DMS153 (cell line): ENCODE data around the gene GRAMD2A.
"Not testable (repeated sequence)": the region's sequence is repeated elsewhere in the genome, so short reads cannot be mapped to it uniquely, and the experiment has no call there.

Experiments
- DNase-seq: peaks from one replicate; lab custom pipeline; 2025; lab: John Stamatoyannopoulos, UW

Gene GRAMD2A

DNA sequence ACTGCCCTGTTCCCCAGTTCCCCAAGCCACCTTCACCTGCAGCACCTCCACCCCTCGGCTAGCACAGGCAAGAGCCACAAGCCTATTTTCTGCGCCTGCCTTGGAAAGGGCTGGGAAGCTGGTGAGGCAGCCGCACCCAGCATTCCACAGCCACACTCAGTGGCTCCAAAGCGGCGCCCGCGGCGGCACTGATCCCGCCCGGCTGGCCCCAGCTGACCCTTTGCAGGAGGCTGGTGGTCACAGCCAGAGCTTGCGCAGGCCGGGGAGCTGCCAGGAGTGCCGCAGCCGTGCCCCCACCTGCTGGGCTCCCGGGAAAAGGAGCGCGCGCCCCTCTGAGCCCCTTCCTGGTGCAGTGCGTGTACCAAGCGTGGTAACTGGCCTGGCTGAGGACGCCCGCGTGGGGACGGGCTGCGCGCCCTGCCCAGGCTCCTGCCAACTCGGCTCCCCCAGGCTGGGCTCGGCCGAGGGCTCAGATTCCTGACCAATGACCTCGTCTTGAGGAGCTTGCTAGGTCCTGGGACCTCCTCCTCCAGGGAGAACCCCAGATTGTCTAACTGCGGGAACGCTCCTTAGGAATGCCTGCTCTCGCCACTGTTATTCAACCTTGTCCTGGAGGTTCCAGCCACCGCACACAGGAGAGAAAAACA is 13.3 kb downstream of the GRAMD2A start:
- no peak for DNase-seq

DNA sequence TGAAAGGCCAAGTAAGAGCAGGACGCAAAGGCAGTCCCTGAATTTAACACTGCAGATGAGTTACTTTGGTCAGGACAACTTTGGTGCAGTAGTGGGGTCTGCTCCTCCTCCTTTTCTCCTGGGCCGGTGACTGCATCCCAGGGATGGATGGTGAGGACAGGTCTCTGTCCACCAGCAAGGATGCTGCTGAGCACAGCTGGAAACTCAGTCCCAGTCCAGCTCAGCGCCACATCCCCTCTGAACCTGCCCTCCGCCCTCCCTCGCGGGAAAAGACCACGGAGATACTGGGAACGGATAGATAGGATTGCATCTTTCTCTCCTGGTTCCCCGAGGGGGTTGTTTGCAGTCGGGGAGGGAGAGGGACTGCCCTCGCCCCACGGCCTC is 13.8 kb downstream of the GRAMD2A start:
- DNase-seq: no peak

DNA sequence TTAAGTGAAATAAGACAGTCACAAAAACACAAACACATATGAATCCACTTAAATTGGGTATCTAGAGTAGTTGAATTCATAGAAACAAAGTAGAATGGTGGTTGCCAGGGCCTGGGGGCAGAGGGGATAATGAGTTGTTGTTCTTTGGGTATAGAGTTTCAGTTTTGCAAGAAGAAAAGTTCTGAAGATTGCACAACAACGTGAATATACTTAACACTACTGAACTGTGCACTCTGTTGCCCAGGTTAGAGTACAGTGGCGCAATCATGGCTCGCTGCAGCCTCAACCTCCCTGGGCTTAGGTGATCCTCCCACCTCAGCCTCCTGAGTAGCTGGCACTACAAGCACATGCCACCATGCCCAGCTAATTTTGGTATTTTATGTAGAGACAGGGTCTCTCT is 14.9 kb downstream of the GRAMD2A start:
- no peak for DNase-seq

DNA sequence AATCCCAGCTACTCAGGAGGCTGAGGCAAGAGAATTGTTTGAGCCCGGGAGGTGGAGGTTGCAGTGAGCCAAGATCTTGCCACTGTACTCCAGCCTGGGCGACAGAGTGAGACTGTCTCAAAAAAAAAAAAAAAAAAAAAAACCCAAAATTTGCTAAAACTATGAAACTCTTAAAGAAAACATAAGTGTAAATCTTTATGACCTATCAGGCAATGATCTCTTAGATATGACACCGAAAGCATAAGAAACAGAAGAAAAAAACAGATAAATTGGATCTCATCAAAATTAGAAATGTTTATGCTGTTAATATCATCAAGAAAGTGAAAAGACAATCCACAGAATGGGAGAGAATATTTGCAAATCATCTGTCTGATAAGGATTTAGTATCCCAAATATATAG is 15.3 kb downstream of the GRAMD2A start:
- no peak for DNase-seq

DNA sequence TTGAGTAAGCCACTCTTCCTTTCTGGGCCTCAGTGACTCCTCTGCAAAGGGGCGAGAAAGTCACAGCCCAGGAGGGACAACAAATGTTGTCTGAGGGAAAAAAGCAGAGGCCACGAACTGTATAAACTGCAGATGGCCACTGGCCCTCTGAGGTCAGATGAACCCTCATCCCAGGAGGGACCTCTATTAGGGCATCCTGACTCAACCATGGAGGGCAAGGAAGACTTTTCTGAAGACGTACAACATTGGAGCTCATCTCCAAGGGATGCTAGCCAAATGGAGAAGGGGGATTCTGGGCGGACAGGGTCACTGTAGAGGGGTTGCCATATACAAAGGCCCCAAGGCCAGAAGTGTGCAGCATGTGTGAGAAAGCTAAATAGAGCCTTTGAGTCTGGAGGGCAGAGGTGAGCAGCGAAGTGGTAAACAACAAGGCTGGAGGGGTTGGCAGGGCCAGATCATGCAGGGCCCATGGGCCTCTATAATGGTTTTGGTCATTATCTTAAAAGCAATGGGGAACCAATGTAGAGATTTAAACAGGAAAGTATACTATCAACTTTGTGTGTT is 16.7 kb downstream of the GRAMD2A start:
- DNase-seq: no peak

DNA sequence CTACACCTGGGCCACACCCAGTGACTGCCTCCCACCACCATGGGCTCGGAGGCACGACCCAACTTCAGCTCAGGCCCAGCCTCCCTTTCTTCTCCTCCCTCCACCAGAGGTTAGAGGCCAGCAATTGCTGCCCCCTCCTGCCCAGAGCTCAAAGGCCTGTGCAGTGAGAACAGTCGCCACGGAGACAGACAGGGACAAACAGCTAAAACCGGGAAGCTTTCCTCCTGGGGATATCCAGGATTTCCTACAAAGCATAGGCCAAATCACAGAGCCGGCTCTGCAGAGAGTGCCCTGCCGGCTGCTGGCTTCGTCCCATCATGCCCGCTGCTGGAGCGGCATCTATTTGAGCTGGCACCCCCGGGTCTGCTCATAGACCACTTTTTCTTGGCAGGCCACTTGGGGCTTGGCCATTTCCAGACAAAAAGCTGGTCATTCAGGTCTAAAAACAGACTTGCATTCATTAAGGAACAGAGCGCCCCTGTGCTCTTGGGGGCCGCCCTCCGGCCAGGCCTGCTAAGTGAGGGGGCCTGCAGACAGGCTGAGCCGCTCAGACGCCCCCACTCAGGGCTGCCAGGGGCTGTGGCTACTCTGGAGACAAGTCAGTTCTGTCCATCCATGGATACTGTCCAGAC is 17.5 kb downstream of the GRAMD2A start:
- DNase-seq: no peak

DNA sequence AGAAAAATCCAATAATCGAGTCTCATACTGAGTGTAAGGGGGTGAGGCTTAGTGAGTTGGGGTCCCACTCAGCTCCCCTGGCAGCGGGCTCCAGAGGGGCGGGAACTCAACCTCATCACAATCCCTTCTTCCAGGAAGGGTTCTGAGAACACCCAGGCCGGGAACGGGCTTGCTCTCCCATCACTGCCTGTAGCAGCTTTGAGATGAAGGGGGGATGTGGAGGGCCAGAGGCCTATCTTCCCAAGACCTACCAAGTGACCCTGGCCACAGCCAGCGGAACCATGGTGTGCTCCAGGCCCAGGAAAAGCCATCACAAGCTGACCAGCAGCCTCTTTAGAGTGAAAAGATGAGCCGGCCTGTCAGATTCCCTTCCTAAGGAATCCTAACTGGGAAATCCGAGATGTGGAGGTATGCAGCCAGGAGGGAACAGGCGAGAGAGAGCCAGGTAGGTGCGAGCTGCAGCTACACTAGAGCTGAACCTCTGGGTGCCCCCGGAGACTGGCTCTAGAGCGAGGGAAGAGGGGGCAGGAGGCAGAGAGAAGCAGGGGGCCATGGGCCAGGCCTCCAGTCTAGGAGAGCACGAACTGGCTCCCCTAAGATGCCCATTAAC is 18.5 kb downstream of the GRAMD2A start:
- no peak for DNase-seq

DNA sequence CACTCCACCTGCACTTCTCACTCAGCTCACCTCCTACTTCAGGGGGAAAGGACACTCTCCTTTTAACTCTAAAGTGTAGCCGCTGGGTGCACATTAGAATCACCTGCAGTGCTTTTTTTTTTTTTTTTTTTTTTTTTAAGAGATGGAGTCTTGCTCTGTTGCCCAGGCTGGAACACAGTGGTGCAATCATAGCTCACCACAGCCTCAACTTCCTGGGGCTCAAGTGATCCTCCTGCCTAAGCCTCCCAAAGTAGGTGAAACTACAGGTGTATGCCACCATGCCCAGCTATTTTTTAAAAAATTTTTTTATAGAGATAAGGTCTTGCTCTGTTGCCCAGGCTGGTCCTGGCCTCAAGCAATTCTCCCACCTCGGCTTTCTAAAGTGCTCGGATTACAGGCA is 20.8 kb downstream of the GRAMD2A start:
- no peak for DNase-seq

DNA sequence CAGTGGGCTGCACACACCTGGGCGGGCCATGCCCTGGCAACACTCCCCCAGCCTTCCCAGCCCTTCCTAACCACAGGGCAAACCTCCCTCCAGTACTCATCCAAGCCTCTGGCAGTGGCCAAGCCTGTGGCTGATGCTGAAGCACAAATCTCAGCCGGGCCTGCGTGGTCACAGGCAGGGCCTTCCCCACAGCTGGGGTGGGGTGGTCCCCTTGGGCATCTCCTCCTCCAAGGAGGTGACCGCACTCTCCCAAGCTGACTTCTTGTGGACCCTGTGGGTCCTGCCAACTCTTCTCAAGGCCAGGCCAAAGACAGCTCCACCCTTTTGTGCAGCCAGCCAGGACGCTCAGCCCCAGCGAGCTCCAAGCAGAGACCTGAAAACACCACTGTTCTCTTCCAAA is 21.4 kb downstream of the GRAMD2A start:
- no peak for DNase-seq

DNA sequence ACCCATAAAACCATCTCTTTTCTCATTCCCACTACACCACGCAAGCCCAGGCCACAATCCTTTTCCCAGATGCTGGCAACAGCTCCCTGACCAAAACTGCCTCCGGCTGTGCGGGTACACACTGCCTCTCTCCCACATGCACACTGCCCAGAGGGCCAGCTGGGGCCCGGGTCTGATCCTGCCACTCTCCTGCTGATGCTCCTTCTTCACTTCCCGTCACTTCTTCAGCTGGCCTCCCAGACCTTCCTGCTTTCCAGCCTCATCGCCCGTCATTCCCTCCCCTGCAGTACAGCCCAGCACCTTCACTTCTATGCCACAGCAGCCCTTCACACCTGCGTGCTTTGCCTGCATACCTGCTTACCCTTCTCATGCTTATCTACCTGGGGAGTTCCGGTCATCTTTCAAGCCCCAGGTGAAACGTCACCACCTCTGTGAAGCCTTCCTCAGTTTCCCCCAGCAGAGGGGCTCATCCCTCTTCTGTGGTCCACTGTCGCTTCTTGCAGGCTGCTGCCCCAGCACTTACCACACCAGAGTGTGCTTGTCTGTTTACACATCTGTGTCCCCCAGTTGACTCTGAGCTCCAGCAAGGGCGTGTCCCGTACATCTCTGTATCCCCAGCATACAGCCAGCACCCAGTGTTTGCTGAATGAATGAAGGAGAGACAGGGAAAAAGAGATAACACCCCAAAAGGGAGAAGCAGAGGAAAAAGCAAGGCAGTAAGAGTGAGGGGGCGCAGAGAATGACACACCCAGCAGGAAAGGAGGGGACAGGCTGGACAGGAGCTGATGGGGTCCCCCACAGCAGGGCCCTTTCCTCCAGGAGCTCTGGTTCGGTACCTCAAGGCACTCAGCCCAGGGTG is 22.2 kb downstream of the GRAMD2A start:
- no peak for DNase-seq

DNA sequence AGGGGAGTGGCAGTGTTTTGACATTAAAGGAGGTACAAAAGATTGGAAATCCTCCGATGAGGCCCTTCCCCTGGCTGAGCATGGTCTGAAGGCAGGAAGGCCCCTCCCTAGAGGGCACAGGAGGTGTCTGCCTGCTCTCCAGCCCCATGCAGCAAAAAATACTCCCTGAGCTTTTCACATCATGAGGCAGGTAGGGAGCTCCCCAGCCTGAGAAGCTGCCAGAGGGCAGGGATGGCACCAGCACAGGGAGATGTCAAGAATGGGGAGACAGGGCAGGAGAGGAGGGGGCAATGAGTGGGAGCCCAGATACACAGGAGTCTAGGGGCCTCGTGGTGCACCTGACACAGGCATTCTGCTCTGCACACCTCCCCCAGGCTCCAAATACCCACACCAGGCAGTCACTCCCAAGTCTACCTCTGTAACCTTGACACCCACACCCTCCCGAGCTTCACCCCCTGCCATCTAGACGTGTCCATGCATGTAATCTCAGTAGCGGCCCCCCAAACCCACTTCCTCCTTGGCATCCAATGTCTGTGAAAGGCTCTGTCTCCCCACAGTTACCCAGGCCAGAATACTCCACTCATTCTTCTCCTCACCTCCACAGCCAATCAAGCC is 22.9 kb downstream of the GRAMD2A start:
- DNase-seq: no peak

DNA sequence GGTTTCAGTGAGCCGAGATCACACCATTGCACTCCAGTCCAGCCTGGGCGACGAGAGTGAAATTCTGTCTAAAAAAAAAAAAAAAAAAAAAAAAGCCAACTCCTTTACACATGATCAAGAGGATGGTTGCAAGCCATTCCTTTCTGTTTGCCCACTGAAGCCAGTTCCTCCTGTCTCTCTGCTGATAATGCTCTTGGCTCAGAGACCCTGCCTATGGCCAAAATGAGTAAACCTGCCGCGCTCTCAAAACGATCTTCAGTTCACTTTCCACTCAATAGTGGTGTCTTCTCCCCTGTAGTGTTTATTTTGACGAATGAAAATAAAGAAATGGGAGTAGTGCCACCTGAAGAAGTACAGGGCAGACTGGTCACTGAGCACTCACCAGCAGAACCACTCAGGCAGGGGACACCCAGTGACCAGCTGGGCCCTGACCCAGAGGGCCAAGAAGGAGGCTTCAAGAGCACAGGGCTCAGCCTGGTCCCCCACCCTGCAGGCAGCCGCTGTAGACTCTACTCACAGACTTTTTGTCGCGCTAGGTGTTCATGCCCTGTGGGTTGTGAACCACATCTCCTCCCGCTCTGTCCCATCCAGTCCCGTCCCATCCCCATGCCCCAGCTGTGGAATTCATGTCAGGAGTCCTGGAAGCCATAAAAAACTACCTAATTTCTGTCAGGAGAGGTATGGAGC is 23.6 kb downstream of the GRAMD2A start:
- no peak for DNase-seq

DNA sequence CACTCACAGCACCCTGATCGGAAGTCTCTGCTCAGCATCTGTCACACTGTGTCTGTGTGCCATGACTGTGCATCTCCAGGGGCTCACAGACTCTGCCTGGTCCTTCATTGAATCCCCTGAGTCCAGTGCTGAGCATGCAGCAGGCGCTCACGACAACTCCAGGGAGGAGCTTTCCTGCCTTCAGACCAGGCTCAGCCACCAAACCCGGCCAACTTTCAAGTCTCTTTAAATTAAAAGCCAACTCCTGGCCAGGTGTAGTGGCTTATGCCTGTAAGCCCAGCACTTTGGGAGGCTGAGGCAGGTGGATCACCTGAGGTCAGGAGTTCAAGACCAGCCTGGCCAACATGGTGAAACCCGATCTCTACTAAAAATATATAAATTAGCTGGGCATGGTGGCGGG is 24.2 kb downstream of the GRAMD2A start:
- DNase-seq: no peak

DNA sequence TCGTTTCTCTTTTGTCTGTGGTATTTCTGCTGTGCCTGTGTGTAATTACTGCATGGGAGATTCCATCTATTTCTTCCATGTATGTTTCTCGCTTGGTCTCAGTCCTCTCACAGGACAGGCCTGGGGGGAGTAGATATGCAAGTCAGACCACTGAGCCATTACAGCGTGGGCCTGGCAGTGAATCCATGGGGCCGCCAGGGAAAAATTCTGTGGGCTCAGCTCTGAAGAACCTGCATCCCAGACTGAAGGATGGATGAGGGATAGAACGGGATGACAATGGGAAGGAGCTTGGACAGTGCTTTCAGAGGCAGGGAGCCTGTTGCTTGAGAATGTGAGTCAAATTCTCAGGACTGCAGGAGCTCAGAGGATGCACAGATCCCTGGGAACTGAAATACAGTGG is 24.8 kb downstream of the GRAMD2A start:
- no peak for DNase-seq

DNA sequence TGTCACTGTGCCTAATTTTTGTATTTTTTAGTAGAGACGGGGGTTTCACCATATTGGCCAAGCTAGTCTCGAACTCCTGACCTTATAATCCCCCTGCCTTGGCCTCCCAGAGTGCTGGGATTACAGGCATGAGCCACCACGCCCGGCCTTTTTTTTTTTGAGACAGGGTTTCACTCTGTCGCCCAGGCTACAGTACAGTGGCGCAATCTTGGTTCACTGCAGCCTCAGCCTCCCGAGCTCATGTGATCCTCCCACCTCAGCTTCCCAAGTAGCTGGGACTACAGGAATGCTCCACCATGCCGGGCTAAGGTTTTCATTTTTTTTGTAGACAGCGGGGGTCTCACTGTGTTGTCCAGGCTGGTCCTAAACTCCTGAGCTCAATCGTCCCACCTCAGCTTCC is 25.6 kb downstream of the GRAMD2A start:
- DNase-seq: not testable (repeated sequence)

DNA sequence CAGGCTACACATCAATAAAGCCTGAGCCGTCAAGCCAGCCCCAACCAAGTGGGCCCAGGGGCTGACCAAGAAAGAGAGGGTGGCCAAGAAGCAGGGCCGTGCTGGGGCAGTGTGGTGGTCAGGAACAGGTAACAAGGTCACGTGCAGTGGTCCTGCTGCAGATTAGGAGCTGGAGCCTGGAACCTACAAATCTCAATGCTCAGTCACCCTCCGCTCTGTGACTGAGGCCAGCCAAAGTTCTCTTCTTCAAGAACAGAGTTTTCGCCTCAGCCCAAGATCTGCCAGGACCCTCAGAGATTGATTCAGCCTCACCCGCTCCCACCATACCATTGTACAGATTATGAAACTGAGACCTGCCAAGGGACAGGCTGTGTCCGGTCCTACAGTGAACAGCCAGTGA is 26.9 kb downstream of the GRAMD2A start:
- no peak for DNase-seq

DNA sequence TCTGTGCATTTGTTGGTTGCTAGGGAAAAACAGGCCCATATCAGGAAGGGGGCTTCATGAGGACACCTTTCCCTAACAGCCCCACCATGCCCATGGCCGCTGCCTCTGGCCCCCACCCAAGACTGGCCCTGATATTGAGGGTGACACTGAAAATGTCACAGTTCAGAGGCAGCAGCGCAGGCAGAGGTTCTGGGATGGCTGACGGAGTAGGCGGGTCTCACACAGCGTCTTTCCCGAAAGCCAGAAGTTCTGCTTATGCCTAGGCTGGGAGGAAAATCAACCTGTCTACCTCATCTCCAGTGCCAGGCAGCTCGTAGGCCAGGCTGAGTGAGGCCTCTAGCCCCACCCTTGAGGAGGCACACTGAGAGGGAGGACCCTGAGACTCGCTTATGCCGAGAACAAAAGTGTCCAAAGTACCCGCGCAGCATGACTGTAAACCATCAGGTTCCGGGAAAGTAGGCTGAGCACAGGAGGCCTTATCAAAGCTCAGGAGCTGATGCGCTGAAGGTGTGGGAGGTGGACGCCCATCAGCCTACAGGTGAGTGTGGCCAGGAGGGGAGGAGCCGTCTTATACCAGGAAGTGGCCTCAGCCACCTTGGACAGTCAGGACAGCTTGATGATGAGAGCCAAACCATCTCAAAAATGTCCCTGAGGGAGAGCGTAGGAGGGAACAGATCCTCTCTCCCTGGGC is 27.5 kb downstream of the GRAMD2A start:
- DNase-seq: peak; percentile 32

DNA sequence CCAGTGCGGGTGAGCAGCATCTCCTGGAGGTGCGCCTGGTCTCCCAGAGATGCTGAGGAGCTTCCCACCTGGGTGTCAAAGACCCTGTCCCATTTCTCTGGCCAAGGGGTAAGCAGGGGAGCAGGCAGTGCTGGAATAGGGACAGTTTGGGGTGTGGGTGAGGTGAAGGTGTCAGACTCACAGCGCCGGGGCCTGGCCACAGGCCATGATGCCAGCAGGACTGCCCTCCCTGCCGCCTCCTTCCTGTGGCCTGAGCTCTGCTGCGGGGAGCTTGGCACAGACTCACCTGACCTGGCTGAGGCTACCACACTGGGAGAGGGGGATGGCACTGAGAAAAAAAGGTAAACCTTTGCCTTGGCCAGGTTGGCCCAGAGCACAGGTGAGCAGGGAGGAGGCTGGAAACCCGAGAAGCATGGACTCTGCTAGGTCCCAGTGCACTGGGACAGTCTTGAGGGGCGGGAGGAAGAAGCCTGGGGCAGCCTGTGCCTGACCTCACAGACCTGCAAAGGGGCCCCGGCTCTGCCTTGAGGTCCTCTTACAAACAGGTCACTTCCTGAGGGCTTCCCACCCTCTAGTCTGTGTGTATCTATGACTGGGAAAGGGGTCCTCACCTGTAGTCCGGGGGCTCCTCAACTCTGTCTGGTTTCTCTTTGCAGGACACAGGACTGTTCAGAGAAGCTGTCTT is 28.2 kb downstream of the GRAMD2A start:
- DNase-seq: no peak

DNA sequence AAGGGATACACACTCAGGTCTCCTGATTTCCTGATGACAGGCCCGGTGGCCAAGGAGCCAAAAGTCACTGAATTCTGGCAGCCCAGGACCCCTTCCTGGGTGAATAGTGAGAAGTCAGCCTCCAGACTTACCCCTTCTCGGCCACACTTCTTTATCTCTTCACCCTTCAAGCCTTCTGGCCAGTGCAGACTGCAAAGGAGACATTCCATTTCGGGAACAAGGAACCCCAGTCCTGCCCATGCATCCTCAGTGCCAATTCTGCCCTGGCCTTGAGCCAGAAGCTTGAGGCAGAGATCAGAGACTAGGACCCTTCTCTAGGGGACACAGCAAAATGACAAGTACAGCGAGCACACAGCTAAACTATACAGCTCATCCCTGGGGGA is 28.8 kb downstream of the GRAMD2A start:
- no peak for DNase-seq

DNA sequence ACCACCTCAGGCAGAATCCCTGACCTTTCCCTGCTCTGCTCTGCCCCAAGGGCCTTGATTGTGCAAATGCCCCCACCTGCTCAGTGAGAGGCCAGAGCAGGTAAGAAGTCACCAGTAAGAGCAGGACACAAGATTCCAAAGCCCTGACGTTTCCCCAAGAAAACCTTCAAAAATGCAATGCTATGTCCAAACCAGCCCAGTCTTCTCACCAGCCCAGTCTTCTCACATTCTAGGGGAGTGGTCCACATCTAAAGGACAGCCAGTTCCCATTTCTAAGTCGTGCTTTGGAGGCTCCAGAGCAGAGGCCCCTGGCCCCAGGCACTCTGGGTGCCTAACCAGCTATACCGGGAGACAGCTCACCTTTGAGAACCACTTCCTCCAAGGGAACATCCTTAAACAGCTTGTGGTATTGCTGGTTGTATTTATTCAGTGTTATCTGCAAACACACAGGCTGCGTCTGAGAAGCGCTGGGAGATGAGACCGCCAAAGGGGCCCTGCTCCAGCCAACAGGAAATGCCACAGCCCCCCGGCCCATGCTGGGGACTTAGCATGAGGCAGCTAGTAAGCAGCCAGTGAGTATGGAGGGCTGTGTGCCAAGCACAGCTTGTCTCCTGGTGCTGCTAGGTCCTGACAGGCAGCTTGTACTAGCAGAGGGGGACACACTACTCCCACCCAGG is 29.3 kb downstream of the GRAMD2A start:
- DNase-seq: no peak
